SK-N-SH (cell line): ENCODE results near the gene TMEM63B. TPM values are rescaled to one million over a fixed set of nuclear protein-coding genes. Genes with fewer than 3 reads are reported as not detected.

Experiments
- CTCF ChIA-PET: fragments of 300-600, 350-600 bp; formaldehyde crosslinking; extraction: SDS; loops from one replicate; lab custom pipeline; 2021; lab: Yijun Ruan, JAX
- POLR2A ChIA-PET: fragments of 350-600 bp; sonication (Branson Sonifier 250); formaldehyde crosslinking; extraction: SDS; loops from one replicate; lab custom pipeline; 2020; ENCODE audit warnings: antibody characterized with exemption, inconsistent platforms; lab: Yijun Ruan, JAX
- DNase-seq: peaks from one replicate; pipeline ENCODE4 v3.0.0; 2012
- H2AFZ ChIP-seq: fragments of 200-600 bp; sonication (generic); 2 replicates; pipeline ENCODE4 v1.8.1; 2016; ENCODE audit warnings: antibody characterized with exemption, mild to moderate bottlenecking, low read depth
- H3F3A ChIP-seq: fragments of 200-600 bp; sonication (generic); replicated peaks from 2 replicates; pipeline ENCODE3; 2016; ENCODE audit warnings: antibody characterized with exemption, mild to moderate bottlenecking; ENCODE audit not compliant: insufficient read depth
- H3K27ac ChIP-seq, 2 experiments: fragments of 200-500 bp in 1 of 2; fragments of 200-600 bp in 1 of 2; sonication (Bioruptor generic) in 1 of 2; sonication (generic), shearing (Covaris generic) in 1 of 2; 2 replicates each; pipeline versions ENCODE4 v1.5.1 to v1.6.1; 2014 to 2016; ENCODE audit warnings: low read depth in 2 of 2, inconsistent platforms in 1 of 2, low read length in 1 of 2, mild to moderate bottlenecking in 1 of 2, mixed read lengths in 1 of 2
- H3K27me3 ChIP-seq: fragments of 200-600 bp; sonication (generic), shearing (Covaris generic); 2 replicates; pipeline ENCODE4 v1.6.1; 2016; ENCODE audit warnings: mixed run types; ENCODE audit not compliant: insufficient read depth
- H3K36me3 ChIP-seq, 2 experiments: fragments of 200-500 bp in 1 of 2; fragments of 200-600 bp in 1 of 2; sonication (Bioruptor generic) in 1 of 2; sonication (generic) in 1 of 2; replicated peaks in 1 of 2; 2 replicates each; pipeline versions ENCODE3 to v1.5.1; 2014 to 2016; ENCODE audit warnings: low read length in 1 of 2, mild to moderate bottlenecking in 1 of 2; ENCODE audit not compliant: insufficient read depth in 2 of 2, control insufficient read depth in 1 of 2
- H3K4me1 ChIP-seq, 2 experiments: fragments of 200-500 bp in 1 of 2; fragments of 200-600 bp in 1 of 2; sonication (Bioruptor generic) in 1 of 2; sonication (generic), shearing (Covaris generic) in 1 of 2; 2 replicates each; pipeline versions ENCODE4 v1.5.1 to v1.6.1; 2014 to 2016; ENCODE audit warnings: low read depth in 1 of 2, low read length in 1 of 2, mixed run types in 1 of 2; ENCODE audit not compliant: insufficient read depth in 2 of 2, control insufficient read depth in 1 of 2
- H3K4me2 ChIP-seq: fragments of 200-600 bp; sonication (generic), shearing (Covaris generic); 2 replicates; pipeline ENCODE4 v1.6.1; 2017; ENCODE audit warnings: mixed run types
- H3K4me3 ChIP-seq, 2 experiments: fragments of 200-500 bp in 1 of 2; fragments of 200-600 bp in 1 of 2; sonication (Bioruptor generic) in 1 of 2; sonication (generic), shearing (Covaris generic) in 1 of 2; 2 replicates each; pipeline versions ENCODE4 v1.5.1 to v1.8.1; 2014 to 2016; ENCODE audit warnings: low read depth in 2 of 2, inconsistent platforms in 1 of 2, low read length in 1 of 2, mild to moderate bottlenecking in 1 of 2, mixed read lengths in 1 of 2, moderate library complexity in 1 of 2
- H3K79me2 ChIP-seq: fragments of 200-600 bp; sonication (generic); 2 replicates; pipeline ENCODE4 v1.8.1; 2017; ENCODE audit warnings: mild to moderate bottlenecking; ENCODE audit not compliant: insufficient read depth
- H3K9ac ChIP-seq: fragments of 200-600 bp; sonication (generic); 2 replicates; pipeline ENCODE4 v1.6.1; 2017; ENCODE audit warnings: mixed run types
- H3K9me2 ChIP-seq: fragments of 200-600 bp; sonication (generic); 2 replicates; pipeline ENCODE4 v1.6.1; 2017; ENCODE audit warnings: mixed run types
- H3K9me3 ChIP-seq: fragments of 200-600 bp; sonication (generic); 2 replicates; pipeline ENCODE4 v1.6.1; 2017; ENCODE audit warnings: mixed run types, mild to moderate bottlenecking, moderate library complexity
- H4K20me1 ChIP-seq: fragments of 200-600 bp; sonication (generic); 2 replicates; pipeline ENCODE4 v1.6.1; 2017; ENCODE audit warnings: mild to moderate bottlenecking, mixed run types; ENCODE audit not compliant: insufficient read depth
- EZH2phosphoT487 ChIP-seq: fragments of 200-600 bp; sonication (generic); IDR thresholded peaks from 2 replicates; pipeline ENCODE4 v1.6.1; 2017; ENCODE audit warnings: low read depth, mixed run types, mild to moderate bottlenecking, antibody characterized with exemption, moderate library complexity, borderline replicate concordance
- FOSL2 ChIP-seq: IDR thresholded peaks from 2 replicates; pipeline ENCODE4 v1.4.0; 2012; ENCODE audit warnings: low read depth, mild to moderate bottlenecking, moderate library complexity, borderline replicate concordance
- GATA2 ChIP-seq: sonication (generic); formaldehyde crosslinking; IDR thresholded peaks from 2 replicates; pipeline ENCODE4 v1.5.0; 2020; ENCODE audit warnings: mild to moderate bottlenecking, missing genetic modification reagents
- MXI1 ChIP-seq: IDR thresholded peaks from 2 replicates; pipeline ENCODE4 v1.6.1; 2012; ENCODE audit warnings: mild to moderate bottlenecking, low read depth, low read length, improper control_type of control experiment
- NFIC ChIP-seq: IDR thresholded peaks from 2 replicates; pipeline ENCODE4 v1.4.0; 2012; ENCODE audit warnings: borderline replicate concordance
- POLR2AphosphoS5 ChIP-seq: IDR thresholded peaks from 2 replicates; pipeline ENCODE4 v1.6.1; 2012; ENCODE audit warnings: low read depth, low read length
- RAD21 ChIP-seq: IDR thresholded peaks from 2 replicates; pipeline ENCODE4 v1.6.1; 2012; ENCODE audit warnings: mild to moderate bottlenecking, low read length
- RFX5 ChIP-seq: IDR thresholded peaks from 2 replicates; pipeline ENCODE4 v1.6.1; 2012; ENCODE audit warnings: mild to moderate bottlenecking, improper control_type of control experiment, low read length
- RXRA ChIP-seq: IDR thresholded peaks from 2 replicates; pipeline ENCODE4 v1.4.0; 2012; ENCODE audit warnings: low read depth, mild to moderate bottlenecking, borderline replicate concordance
- SIN3A ChIP-seq: IDR thresholded peaks from 2 replicates; pipeline ENCODE4 v1.6.1; 2012; ENCODE audit warnings: low read depth, mild to moderate bottlenecking, low read length, moderate library complexity, borderline replicate concordance
- YY1 ChIP-seq: IDR thresholded peaks from 2 replicates; pipeline ENCODE4 v1.4.0; 2012; ENCODE audit warnings: low read depth, mild to moderate bottlenecking
- WGBS: methylation state at CpG from one replicate; pipeline ENCODE4 v1.1.6; 2017; ENCODE audit warnings: low lambda C conversion rate; 5-methylcytosine and 5-hydroxymethylcytosine counted together
- polyA plus RNA-seq, 3 experiments: library from polyadenylated mRNA; depleted of rRNA; stranded (reverse); fragments of >200 nt; gene quantifications; 2 replicates each; pipeline ENCODE4 v1.2.3, GENCODE V29; 2012
- TF ChIP-seq, protein P1 (sequence below): IDR thresholded peaks from 2 replicates; pipeline ENCODE4 v1.4.0; 2012; ENCODE audit warnings: low read depth, borderline replicate concordance
- TF ChIP-seq, protein P2 (sequence below): fragments of 150-350 bp; IDR thresholded peaks from 2 replicates; pipeline ENCODE4 v1.6.1; 2017; ENCODE audit warnings: antibody characterized with exemption, low read length, low read depth, borderline replicate concordance
- TF ChIP-seq, protein P3 (sequence below): IDR thresholded peaks from 2 replicates; pipeline ENCODE4; 2012
- TF ChIP-seq, protein P4 (sequence below): IDR thresholded peaks from 2 replicates; pipeline ENCODE4 v1.4.0; 2012; ENCODE audit warnings: low read depth
- TF ChIP-seq, protein P5 (sequence below): fragments of 150-350 bp; IDR thresholded peaks from 2 replicates; pipeline ENCODE4 v1.6.1; 2016; ENCODE audit warnings: mild to moderate bottlenecking, low read depth, low read length

The TMEM63B gene
- polyA plus RNA-seq, 1 of the 3 experiments (the other 2 are of a cell fraction): 52.7 TPM

DNA sequence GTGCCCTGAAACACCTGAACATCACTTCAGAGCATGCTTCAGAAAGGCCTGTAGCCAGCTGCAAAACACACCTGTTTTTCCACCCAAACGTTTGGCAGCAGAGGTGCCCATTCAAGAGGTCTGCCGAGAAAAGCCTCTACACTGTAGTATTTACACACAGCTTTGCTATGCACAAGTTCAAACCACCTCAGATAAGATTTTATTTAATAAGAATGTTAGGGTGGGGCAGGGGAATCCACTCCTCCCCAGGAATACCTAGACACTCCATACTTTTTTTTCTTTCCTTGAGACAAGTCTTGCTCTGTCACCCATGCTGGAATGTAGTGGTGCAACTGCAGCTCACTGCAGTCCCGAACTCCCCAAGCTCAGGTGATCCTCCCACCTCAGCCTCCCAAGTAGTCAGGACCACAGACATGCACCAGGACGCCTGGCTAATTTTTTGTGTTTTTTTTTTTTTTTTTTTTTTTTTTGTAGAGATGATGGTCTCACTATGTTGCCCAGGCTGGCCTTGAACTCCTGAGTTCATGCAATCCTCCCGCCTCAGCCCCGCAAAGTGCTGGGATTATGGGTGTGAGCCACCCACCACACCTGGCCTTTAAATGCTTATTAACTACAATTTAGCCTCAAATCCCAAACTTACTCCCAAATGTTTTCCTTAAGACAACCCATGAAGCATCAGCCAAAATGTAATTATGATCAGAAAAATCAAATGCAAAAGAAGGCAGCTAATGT, 9.8 kb upstream of the TMEM63B start:
- H3K79me2 ChIP-seq: peaks cover 84% of the 10 kb centered on the region
- no peak overlapping the region for H3K4me3 ChIP-seq
- H2AFZ ChIP-seq: no peak overlapping the region
- H3K9ac ChIP-seq: no peak overlapping the region
- peaks cover 32% of the 10 kb centered on the region for H4K20me1 ChIP-seq
- no peaks in the 10 kb centered on the region for H3K9me3 ChIP-seq
- H3F3A ChIP-seq: peaks cover 7% of the 10 kb centered on the region
- H3K4me1 ChIP-seq: peaks cover 20 to 38% of the 10 kb centered on the region in 2 experiments; a peak in 2 of 4 replicates
- ChIA-PET CTCF (interaction anchor here (0.8 to 12.1 kb wide), 9 partner anchors 17 to 187 kb away, joined by 3 to 103 read pairs (median 4); no protein-coding TSS in a partner anchor), POLR2A (interaction anchor here (1.3 kb wide), 1 partner anchor 129 kb away, joined by 5 read pairs; the partner anchor contains the start of gene HSP90AB1)
- H3K27me3 ChIP-seq: no peaks in the 10 kb centered on the region
- WGBS: 86% methylated on average over 6 of the region's 6 CpGs
- peak overlapping the region; percentile 66 for H3K4me2 ChIP-seq
- H3K9me2 ChIP-seq: no peaks in the 10 kb centered on the region
- H3K36me3 ChIP-seq: peaks cover 7 to 15% of the 10 kb centered on the region in 2 experiments
- DNase-seq: no peak
- H3K27ac ChIP-seq: peak overlapping the region in 1 of 2 experiments; percentile 77; a peak in 3 of 4 replicates
- TF ChIP-seq GATA2 (no peak), EZH2phosphoT487 (no peak), POLR2AphosphoS5 (no peak), RAD21 (no peak), MXI1 (no peak)
- TF ChIP-seq, protein P1, sequence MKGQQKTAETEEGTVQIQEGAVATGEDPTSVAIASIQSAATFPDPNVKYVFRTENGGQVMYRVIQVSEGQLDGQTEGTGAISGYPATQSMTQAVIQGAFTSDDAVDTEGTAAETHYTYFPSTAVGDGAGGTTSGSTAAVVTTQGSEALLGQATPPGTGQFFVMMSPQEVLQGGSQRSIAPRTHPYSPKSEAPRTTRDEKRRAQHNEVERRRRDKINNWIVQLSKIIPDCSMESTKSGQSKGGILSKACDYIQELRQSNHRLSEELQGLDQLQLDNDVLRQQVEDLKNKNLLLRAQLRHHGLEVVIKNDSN: no peak
- TF ChIP-seq, protein P2, sequence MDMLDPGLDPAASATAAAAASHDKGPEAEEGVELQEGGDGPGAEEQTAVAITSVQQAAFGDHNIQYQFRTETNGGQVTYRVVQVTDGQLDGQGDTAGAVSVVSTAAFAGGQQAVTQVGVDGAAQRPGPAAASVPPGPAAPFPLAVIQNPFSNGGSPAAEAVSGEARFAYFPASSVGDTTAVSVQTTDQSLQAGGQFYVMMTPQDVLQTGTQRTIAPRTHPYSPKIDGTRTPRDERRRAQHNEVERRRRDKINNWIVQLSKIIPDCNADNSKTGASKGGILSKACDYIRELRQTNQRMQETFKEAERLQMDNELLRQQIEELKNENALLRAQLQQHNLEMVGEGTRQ: no peak

DNA sequence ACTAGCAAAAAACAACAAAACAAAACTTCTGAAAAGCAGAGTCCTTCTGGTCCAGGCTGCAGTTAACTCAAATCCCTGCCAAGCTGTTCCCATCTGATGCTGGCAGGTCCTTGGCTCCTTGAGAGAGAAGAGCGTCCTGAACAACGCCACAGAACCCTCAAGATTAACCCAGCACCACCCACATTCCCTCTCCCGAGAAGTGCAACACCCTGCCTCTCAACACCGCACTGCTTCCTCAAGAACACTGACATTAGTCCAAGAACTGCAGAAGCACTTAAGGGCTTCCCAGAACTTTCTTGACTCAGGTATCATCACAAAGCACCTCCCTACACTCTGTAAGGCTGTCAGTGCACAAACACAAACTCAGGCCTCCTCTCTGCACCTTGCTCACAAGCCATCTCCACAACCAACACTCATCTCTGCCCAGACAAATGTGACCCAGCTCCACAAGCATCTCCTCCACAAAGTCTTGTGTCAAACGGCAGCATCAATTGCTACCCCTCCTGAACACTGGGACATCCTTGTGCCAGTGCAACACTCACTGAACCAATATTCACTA, 7.6 kb upstream of the TMEM63B start:
- 87% methylated on average over 5 of the region's 5 CpGs for WGBS
- H4K20me1 ChIP-seq: peaks cover 55% of the 10 kb centered on the region
- no peak overlapping the region for H3K4me2 ChIP-seq
- H3K9me2 ChIP-seq: no peaks in the 10 kb centered on the region
- TF ChIP-seq YY1 (no peak), RXRA (no peak), GATA2 (no peak), EZH2phosphoT487 (no peak), FOSL2 (no peak), RFX5 (no peak), SIN3A (no peak), NFIC (no peak)
- TF ChIP-seq, protein P3, sequence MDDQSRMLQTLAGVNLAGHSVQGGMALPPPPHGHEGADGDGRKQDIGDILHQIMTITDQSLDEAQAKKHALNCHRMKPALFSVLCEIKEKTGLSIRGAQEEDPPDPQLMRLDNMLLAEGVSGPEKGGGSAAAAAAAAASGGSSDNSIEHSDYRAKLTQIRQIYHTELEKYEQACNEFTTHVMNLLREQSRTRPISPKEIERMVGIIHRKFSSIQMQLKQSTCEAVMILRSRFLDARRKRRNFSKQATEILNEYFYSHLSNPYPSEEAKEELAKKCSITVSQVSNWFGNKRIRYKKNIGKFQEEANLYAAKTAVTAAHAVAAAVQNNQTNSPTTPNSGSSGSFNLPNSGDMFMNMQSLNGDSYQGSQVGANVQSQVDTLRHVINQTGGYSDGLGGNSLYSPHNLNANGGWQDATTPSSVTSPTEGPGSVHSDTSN: no peak
- TF ChIP-seq, protein P4, sequence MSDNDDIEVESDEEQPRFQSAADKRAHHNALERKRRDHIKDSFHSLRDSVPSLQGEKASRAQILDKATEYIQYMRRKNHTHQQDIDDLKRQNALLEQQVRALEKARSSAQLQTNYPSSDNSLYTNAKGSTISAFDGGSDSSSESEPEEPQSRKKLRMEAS: no peak
- TF ChIP-seq, protein P5, sequence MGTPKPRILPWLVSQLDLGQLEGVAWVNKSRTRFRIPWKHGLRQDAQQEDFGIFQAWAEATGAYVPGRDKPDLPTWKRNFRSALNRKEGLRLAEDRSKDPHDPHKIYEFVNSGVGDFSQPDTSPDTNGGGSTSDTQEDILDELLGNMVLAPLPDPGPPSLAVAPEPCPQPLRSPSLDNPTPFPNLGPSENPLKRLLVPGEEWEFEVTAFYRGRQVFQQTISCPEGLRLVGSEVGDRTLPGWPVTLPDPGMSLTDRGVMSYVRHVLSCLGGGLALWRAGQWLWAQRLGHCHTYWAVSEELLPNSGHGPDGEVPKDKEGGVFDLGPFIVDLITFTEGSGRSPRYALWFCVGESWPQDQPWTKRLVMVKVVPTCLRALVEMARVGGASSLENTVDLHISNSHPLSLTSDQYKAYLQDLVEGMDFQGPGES: no peak
- TF ChIP-seq, protein P1: no peak
- POLR2A ChIA-PET: no interaction called here
- H3K27me3 ChIP-seq: no peaks in the 10 kb centered on the region
- peaks cover 26 to 60% of the 10 kb centered on the region in 2 experiments; a peak in 3 of 4 replicates for H3K4me1 ChIP-seq
- no peak overlapping the region for H3K4me3 ChIP-seq
- H3K9ac ChIP-seq: no peak overlapping the region
- no peak overlapping the region for H3K27ac ChIP-seq
- H2AFZ ChIP-seq: no peak overlapping the region
- peaks cover 6% of the 10 kb centered on the region in 2 experiments for H3K36me3 ChIP-seq
- no peak for DNase-seq
- H3K9me3 ChIP-seq: no peaks in the 10 kb centered on the region
- H3K79me2 ChIP-seq: peaks cover 94% of the 10 kb centered on the region
- CTCF ChIA-PET: no interaction called here
- H3F3A ChIP-seq: peaks cover 19% of the 10 kb centered on the region
